Uterus (tissue), 4 donors: ENCODE results near the gene PLXND1. TPM values are rescaled to one million over a fixed set of nuclear protein-coding genes. Genes with fewer than 3 reads are reported as not detected.
"Not testable (repeated sequence)": the region's sequence is repeated elsewhere in the genome, so short reads cannot be mapped to it uniquely, and the experiment has no call there.

Source experiments
- DNase-seq, 2 donors: peaks; one replicate each; pipeline ENCODE4 v3.0.0-alpha.2; 2019 to 2020
- H3K27ac ChIP-seq, 2 donors: fragments of 200-600 bp; sonication (generic); 1 replicate in 1 of 2; 2 replicates in 1 of 2; pipeline ENCODE4 v1.5.1; 2016 to 2018
- H3K27me3 ChIP-seq, 2 donors: fragments of 200-600 bp; sonication (generic); one replicate each; pipeline ENCODE4 v1.5.1; 2018 to 2019; ENCODE audit warnings: control low read depth in 1 of 2
- H3K36me3 ChIP-seq, 2 donors: fragments of 200-600 bp; sonication (generic); one replicate each; pipeline ENCODE4 v1.5.1; 2019; ENCODE audit warnings: control low read depth in 1 of 2
- H3K4me1 ChIP-seq, 2 donors: fragments of 200-600 bp; sonication (generic); one replicate each; pipeline ENCODE4 v1.5.1; 2018 to 2019; ENCODE audit warnings: control low read depth in 1 of 2
- H3K4me3 ChIP-seq, 2 donors: fragments of 200-600 bp; sonication (generic); 1 replicate in 1 of 2; 2 replicates in 1 of 2; pipeline ENCODE4 v1.5.1; 2018 to 2019; ENCODE audit warnings: mild to moderate bottlenecking in 1 of 2
- H3K9me3 ChIP-seq, 2 donors: fragments of 200-600 bp; sonication (generic); one replicate each; pipeline ENCODE4 v1.5.1; 2019; ENCODE audit warnings: control low read depth in 1 of 2
- POLR2A ChIP-seq, 2 donors: fragments of 450-650 bp; IDR thresholded peaks; one replicate each; pipeline ENCODE4 v1.6.1; 2016; ENCODE audit warnings: antibody characterized with exemption in 2 of 2, mild to moderate bottlenecking in 1 of 2, moderate library complexity in 1 of 2
- intact Hi-C: fragments of 100-400 bp; cut with DNase I; formaldehyde crosslinking; loops from one replicate; pipeline ENCODE4 v1.15.1; 2023; ENCODE audit warnings: low total_unique reads
- total RNA-seq, 4 donors: library from RNA; depleted of rRNA in 3 of 4; stranded (reverse); fragments of >200 nt in 3 of 4; gene quantifications; one replicate each; pipeline versions ENCODE4 v1.1.0 to v1.2.4, GENCODE V29; 2014 to 2023
- TF ChIP-seq, protein P1 (sequence below), 4 experiments: fragments of 200-600 bp in 2 of 4; fragments of 450-650 bp in 2 of 4; sonication (generic) in 2 of 4; IDR thresholded peaks; one replicate each; pipeline ENCODE4 v1.5.1; 2016 to 2019; ENCODE audit warnings: antibody characterized with exemption in 4 of 4, mild to moderate bottlenecking in 2 of 4, moderate library complexity in 1 of 4
- donor health status: DM: yes; HTN: yes; CAD: no.

PLXND1 gene
- total RNA-seq, 4 donors from 2014 or later: 54.7 to 343 (median 121) TPM

DNA sequence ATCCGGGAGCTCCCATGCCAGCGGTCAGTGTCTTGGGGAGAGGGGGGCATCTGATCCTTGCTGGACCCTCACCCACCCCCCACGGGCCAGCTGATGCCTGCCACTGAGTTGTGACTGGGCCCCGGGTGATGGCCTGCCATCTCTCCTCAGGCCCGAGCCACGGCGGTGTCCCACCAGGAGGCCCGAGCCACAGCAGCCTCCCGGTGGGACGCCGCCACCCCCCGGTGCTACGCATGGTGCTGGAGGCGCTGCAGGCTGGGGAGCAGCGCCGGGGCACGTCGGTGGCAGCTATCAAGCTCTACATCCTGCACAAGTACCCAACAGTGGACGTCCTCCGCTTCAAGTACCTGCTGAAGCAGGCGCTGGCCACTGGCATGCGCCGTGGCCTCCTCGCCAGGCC, 59.2 kb downstream of the PLXND1 start:
- no peak for DNase-seq
- Histone ChIP-seq H3K4me1 (no peaks in the 10 kb centered on the region), H3K4me3 (no peak overlapping the region), H3K27me3 (no peaks in the 10 kb centered on the region), H3K9me3 (no peaks in the 10 kb centered on the region), H3K27ac (no peak overlapping the region), H3K36me3 (no peaks in the 10 kb centered on the region)
- TF ChIP-seq POLR2A (IDR thresholded peaks at IDR 0.05): no peak
- TF ChIP-seq, protein P1, sequence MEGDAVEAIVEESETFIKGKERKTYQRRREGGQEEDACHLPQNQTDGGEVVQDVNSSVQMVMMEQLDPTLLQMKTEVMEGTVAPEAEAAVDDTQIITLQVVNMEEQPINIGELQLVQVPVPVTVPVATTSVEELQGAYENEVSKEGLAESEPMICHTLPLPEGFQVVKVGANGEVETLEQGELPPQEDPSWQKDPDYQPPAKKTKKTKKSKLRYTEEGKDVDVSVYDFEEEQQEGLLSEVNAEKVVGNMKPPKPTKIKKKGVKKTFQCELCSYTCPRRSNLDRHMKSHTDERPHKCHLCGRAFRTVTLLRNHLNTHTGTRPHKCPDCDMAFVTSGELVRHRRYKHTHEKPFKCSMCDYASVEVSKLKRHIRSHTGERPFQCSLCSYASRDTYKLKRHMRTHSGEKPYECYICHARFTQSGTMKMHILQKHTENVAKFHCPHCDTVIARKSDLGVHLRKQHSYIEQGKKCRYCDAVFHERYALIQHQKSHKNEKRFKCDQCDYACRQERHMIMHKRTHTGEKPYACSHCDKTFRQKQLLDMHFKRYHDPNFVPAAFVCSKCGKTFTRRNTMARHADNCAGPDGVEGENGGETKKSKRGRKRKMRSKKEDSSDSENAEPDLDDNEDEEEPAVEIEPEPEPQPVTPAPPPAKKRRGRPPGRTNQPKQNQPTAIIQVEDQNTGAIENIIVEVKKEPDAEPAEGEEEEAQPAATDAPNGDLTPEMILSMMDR (IDR thresholded peaks at IDR 0.05): no peak
- intact Hi-C loops: no loop called here

DNA sequence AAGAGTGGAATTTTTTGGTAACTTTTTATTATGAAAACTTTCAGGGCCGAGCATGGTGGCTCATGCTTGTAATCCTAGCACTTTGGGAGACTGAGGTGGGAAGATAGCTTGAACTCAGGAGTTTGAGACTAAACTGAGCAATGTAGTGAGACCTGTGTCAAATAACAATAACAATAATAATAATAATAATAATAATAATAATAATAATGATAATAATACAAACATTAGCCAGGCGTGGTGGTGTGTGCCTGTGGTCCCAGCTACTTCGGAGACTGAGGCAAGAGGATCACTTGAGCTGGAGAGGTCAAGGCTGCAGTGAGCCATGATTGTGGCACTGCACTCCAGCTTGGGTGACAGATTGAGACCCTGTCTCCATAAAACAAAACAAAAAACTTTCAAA, 60.5 kb downstream of the PLXND1 start:
- H3K4me3 ChIP-seq, H3K36me3 ChIP-seq, H3K27me3 ChIP-seq, DNase-seq, H3K4me1 ChIP-seq, H3K27ac ChIP-seq, H3K9me3 ChIP-seq, intact Hi-C loops: not testable (repeated sequence)

DNA sequence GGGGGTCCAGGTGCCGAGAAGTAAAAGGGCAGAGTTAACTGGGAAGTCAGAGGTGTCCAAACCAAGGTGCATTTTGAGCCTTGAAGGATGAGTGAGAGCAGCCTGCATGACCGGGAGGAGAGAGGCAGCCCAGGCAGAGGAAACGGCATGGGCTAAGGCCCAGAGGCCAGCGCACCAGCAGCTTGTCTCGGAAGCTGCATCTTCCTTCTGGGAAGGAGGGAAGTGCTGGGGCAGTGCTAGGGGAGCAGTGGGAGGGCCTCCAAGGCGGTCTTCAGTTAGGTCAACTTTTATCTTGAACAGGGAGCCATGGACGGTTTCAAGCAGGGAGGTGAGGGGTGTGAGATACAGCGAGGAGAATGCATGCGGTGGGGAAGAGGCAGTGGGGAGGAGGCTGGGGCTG, 62.5 kb downstream of the PLXND1 start:
- TF ChIP-seq, protein P1 (IDR thresholded peaks at IDR 0.05): no peak
- no peak for TF ChIP-seq POLR2A (IDR thresholded peaks at IDR 0.05)
- H3K36me3 ChIP-seq: no peaks in the 10 kb centered on the region
- no peaks in the 10 kb centered on the region for H3K27me3 ChIP-seq
- intact Hi-C loops: no loop called here
- H3K4me3 ChIP-seq: no peak overlapping the region
- no peak for DNase-seq
- no peaks in the 10 kb centered on the region for H3K4me1 ChIP-seq
- no peaks in the 10 kb centered on the region for H3K9me3 ChIP-seq
- H3K27ac ChIP-seq: no peak overlapping the region

DNA sequence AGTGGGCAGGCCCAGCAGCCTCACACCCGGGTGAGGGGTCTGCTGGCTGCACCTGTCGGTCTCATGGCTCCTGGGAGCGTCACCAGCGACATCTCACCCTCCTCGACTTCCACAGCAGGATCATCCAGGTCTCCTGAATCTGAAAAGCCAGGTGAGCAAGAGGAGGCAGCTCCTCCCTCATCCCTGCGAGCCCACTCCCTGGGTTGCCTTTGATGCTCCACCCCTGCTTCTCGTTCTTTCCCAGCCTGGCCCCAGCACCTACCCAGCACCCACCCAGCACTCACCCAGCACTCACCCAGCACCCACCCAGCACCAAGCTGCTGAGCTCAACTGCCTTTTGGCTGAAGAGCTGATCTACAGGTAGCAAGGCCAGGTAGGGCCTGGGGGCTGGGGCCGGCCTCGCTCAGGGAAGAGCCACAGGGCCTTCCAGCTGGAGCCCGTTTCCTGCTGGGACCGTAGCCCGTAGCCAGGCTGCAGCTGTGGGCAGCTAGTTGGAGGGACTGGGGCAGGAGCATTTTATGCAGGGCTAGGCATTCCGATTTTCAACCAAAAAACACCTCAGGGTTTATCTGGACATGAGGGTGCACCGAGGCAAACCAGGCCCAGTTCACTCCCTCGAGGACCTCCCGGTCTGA, 63.2 kb downstream of the PLXND1 start, which contains the start of gene H1-8:
H1-8 (plus strand) TSS at position 20 of the 635 bp plus-strand sequence; CDS start at position 64, 44 bp downstream.
- intact Hi-C loops: no loop called here

DNA sequence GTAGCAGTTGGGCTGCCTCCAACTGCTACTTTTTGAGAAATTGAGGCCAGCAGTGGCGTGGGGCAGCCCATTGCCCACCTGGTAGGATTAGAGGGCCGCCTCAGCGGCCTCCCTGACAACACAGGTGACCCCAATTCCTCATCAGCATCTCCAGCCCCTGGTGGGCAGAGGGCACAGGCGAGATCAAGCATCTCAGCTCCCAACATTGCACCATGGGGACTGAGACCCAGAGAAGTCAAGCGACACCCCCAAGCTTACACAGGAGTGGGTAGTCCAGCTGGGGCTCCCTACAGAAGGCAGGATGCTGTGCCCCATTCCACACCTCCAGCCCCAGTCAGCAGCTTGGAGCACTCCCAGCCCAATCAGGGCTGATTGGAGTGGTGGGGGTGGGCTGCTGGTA, 63.7 kb downstream of the PLXND1 start:
- no peak for DNase-seq
- no peak overlapping the region for H3K27ac ChIP-seq
- intact Hi-C loops: no loop called here
- H3K4me3 ChIP-seq: no peak overlapping the region
- H3K36me3 ChIP-seq: no peaks in the 10 kb centered on the region
- H3K4me1 ChIP-seq: no peaks in the 10 kb centered on the region
- TF ChIP-seq, protein P1 (IDR thresholded peaks at IDR 0.05): no peak
- TF ChIP-seq POLR2A (IDR thresholded peaks at IDR 0.05): no peak
- H3K27me3 ChIP-seq: no peaks in the 10 kb centered on the region
- H3K9me3 ChIP-seq: no peaks in the 10 kb centered on the region

More for the DNA sequence above, 63.2 kb downstream of the PLXND1 start, which contains the start of gene H1-8:
- TF ChIP-seq, protein P1 (IDR thresholded peaks at IDR 0.05): no peak
- no peak for TF ChIP-seq POLR2A (IDR thresholded peaks at IDR 0.05)
- no peak within 1 kb of the TSS for H3K27ac ChIP-seq
- DNase-seq: no peak
- H3K36me3 ChIP-seq: no peaks in the 10 kb centered on the region
- no peak within 1 kb of the TSS for H3K4me3 ChIP-seq
- no peaks in the 10 kb centered on the region for H3K4me1 ChIP-seq
- H3K9me3 ChIP-seq: no peaks in the 10 kb centered on the region
- no peaks in the 10 kb centered on the region for H3K27me3 ChIP-seq
